HG03108 (cell line): ENCODE measurements around the gene PPP1R7.

ENCODE experiments used
- ATAC-seq: cut with Tn5 transposase; IDR thresholded peaks from one replicate; pipeline ENCODE4 v1.9.1; 2021; ENCODE audit warnings: moderate library complexity; ENCODE audit not compliant: unreplicated experiment

Gene PPP1R7

DNA sequence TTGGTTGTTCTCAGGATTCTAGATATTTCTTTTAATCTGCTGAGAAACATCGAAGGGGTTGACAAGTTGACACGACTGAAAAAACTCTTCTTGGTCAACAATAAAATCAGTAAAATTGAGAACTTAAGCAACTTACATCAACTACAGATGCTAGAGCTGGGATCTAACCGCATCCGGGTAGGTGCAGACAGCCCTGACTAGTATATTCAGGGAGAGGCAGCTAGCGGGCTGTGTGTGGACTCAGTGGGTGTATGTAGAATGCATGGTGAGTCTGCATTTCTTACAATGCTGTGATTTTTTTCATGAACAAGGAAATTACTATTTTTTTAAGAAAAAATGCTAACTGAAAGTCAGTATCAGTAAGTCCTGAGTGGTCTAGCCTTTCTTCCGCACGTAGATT lies 10.1 kb downstream of the PPP1R7 start:
- ATAC-seq: no peak

DNA sequence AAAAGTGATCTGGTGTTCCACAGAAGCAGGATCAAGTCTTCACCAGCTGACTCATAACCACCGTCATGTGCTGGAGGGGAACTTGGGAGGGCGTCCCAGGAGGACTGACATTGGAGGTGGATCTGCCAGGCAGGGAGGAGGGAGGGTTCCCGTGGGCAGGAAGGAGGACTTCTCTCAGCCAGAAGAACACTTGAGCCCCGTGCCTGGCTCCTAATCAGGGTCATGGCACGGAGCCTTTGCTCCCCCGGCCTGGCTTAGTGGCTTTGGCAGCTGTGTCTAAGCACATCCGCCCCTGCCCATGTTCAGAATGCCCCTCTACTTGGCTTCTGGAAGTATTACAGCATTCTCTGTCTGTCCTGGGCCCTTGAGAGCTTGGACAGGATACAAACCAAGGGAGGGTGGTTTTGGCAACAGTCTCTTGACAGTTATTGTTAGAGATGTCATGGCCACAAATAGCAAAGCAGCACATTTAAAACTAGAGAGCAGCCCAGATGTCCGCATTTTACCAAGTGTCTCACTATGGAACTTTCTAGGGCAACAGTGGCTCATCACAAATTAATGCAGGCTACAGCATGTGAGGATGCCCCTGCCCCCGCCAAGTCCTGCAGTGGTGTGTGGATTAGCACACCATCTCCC lies 11.5 kb downstream of the PPP1R7 start:
- no peak for ATAC-seq

DNA sequence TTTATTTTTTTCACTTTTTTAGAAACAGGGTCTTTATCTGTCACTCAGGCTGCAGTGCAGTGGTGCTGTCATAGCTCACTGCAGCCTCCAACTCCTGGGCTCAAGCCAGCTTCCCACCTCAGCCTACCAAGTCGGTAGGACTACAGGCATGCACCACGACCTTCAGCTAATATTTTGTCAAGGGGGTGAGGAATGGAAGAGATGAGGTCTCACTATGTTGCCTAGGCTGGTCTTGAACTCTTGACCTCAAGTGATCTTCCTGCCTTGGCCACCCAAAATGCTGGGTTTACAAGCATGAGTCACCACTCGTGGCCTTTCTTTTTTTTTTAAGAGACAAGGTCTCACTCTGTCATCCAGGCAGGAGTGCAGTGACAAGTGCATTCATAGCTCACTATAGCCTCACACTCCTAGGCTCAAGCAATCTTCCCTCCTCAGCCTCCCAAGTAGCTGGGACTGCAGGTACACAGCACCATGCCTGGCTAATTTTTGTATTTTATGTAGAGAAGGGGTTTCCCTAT lies 13.4 kb downstream of the PPP1R7 start:
- ATAC-seq: no peak

DNA sequence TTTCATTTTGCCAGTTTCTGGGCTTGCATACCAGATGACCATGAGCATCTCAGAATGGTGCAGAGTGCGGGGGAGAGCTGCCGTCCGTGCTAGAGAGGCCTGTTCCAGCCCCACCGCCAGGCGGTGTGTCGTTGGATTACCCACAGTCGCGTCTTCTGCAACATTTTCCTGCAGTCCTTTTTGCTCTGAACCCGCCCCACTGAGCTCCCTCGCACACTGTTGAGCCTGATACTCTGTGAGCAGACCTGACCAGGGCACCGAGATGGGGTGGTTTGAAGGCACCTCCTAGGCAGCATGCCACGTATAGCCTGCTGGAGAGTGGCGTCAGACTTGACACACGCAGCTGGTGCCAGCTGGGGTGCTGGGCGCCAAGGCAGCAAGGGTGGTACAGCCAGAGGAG lies 18.1 kb downstream of the PPP1R7 start:
- no peak for ATAC-seq

DNA sequence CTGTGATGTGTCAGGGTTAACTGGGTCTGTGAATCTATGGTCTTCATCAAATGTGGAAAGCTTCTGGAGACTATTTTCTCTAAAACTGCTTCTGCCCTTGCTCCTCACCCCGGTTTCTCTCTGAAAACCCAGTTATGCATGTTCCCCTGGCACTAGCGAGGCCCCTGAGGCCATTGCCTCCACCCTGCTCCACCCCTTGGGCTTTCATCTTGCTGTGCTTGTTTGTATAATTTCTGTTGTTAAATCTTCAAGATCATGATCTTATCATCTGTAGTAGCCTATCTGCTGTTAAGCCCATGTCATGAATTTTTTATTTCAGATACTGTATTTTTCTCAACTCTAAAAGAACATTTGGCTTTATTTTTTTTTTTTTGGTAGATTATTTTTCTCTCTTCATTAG lies 23.3 kb downstream of the PPP1R7 start:
- ATAC-seq: no peak

DNA sequence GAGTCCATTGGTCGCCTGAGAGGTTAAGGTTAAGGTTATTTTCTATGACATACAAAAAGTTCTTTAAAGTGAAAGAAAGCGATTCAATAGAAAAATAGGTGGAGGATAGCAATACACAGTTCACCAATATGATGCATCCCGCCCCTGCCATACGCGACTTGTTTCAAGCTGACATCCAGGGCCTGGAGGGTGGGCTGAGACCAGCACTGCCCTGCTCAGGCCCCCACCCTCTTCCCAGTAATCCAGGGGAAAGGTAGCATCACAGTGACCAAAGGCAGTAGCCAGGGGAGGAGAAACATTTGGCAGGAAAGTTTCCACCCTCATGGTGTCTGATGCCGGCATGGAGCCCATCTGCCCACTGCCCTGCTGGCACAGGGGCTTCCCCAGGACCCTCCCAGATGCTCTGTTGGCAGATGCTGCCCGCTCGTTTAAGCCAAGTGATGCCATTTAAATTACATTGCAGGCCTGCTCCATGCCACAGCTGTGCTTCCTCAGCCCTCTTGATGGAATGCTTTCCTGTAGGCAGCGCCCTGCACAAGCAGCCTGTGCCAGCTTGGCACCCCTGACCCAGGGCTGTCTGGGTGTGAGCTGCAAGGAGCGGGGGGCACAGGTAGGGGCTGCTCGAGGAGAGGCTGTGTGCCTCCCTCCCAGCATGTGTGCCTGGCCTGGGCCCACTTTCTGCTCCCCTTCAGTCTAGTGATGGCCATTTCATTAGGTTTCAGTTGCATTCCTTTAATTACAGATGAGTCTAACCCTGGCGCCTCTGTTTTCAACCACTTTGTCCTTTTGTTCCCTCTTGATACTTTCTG lies 27.5 kb downstream of the PPP1R7 start:
- no peak for ATAC-seq

DNA sequence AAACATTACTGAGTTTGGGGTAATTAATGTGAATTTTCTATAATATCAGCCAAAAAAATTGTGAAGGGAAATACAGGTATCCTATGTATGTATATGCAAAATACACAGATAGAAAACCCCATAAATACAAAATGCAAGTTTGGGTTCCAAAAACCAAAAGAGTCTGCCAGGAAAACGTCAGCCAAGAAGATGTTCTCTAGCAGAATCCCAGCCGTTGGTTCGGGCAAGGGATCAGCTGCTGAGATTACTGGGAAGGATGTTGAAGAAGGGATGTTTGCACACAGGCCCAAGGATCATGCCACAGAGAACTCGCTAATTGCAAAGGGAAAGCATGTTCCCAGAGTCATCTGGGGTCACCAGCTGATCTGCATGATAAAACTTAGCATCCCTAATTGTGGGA lies 28.7 kb downstream of the PPP1R7 start:
- no peak for ATAC-seq

DNA sequence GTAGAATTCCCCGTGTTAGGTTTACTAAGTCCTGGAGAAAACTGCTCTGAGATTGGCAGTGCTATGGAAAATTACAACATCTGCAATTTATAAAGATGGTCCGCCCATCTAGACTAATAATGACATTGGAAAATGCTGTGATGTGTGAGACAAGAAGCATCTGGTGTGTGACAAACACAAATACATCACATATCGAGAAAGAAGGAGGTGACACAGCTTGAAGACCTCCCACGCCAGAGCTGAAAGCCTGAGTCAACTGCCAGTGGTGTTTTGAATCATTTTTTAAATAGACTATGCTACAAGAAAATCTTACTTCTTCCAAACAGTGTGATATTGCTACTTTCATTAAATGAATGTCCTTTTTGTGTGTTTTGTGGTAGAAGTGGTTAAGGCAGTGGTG lies 29.6 kb downstream of the PPP1R7 start:
- no peak for ATAC-seq

DNA sequence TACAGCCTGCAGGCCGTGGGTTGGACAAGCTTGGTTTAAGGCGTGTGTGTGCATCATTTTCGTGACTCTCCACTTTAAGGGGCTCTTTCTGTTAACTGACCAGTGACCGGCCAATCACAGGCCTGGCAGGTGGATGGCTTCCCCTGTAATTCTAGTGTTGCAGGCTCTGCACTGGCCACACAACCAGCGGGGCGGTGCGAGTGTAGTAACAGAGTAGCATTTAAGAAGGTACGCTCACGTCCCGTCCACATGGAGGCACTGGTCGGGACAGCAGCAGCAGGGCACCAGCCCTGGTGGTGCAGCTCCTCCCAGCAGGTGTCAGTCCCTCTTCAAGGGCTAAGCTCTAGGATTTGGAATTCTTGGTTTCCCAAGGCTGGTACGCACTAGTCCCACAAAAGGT lies 30.2 kb downstream of the PPP1R7 start:
- no peak for ATAC-seq

DNA sequence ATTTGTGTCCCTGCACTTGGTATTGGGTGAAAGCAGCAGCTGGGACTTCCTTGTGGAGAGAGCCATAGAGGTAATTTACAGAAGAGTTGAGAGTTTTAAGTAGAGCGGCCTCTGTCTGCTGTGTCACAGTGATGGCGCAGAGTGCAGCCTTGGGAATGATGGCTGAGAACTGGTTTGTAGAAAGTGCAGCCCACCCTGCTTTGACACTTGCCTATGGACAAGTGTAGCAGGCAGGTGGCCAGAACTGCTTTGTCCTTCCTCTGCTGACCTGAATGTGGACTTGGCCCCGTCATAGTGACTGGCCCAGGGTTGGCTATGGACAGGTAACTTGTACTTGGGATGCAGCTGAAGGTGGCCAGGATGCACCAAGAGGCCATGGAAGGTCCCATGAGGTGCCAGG lies 31.9 kb downstream of the PPP1R7 start:
- no peak for ATAC-seq

DNA sequence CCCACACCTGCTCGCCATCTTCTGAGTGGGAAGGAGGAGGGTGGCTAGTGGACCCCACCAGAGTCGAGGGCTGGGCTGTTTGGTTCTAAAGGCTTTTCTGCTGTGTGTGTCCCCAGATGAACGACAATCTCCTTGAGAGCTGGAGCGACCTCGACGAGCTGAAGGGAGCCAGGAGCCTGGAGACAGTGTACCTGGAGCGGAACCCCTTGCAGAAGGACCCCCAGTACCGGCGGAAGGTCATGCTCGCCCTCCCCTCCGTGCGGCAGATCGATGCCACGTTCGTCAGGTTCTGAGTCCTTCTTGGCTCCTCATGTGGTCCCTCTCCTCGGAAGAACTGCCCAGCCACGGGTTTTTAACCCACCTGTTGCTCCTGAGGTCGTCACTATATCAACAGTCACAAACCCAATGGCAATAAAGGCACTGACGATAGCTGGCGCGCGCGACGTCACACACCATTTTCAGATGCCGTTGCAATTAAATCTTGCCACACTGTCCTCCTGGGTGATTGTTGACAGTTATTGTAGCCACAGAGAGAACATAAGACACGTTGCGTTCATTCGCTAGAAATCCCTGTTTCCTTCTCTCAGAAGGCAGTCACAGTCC lies 32.4 kb downstream of the PPP1R7 start:
- ATAC-seq: no peak

DNA sequence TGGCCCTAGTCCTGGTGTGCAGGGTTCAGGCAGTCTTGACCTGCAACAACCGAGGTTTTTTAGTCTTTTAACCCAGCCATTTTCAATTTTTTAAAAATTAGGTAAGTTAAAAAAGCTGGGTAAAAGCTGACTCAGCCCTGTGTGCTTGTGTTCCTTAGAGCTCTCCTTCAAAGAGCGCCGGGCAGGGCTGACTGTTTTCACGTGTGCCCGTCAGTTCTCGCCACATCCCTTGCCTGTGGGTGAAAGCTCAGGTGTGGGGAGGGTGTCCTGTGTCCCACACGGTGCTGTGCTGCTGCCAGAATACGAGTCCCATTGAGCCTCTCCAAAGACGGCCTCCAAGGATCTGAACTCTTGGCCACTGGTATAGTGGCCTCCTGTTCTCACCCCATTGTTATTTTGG lies 33.0 kb downstream of the PPP1R7 start:
- ATAC-seq: no peak

DNA sequence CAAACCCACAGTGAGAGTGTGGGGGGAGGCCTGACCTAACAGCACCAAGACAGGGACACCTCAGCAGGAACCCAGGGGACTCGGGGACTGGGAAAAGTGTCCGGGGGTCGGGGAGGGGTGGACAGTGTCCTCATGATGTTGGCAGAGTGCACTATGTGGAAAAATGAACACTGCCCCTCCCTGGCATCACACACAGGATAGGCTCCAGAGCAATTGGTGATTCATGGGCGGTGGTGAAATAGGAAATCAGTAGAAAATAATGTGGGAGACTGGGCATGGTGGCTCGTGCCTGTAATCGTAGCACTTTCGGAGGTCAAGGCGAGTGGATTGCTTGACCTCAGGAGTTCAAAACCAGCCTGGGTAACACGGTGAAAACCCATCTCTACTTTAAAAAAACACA lies 34.6 kb downstream of the PPP1R7 start:
- ATAC-seq: no peak

DNA sequence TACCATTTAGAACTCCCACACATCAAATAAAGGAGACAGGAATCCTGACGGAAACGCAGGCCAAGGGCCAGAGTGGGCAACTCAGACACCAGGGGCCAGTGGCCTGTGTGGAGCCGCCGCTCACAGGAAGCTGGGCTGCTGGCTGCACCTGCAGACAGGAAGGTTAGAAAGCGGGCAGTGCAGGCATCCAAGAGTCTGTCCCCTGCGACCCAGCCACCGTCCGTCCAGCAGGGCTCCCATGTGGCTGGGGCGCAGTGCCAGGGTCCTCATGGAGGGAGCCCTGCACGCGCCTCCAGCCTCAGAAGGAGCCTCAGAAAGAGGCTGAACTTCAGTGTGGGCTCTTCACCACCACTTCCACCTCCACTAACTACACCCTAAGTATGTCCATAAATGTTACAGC lies 35.7 kb downstream of the PPP1R7 start:
- no peak for ATAC-seq

DNA sequence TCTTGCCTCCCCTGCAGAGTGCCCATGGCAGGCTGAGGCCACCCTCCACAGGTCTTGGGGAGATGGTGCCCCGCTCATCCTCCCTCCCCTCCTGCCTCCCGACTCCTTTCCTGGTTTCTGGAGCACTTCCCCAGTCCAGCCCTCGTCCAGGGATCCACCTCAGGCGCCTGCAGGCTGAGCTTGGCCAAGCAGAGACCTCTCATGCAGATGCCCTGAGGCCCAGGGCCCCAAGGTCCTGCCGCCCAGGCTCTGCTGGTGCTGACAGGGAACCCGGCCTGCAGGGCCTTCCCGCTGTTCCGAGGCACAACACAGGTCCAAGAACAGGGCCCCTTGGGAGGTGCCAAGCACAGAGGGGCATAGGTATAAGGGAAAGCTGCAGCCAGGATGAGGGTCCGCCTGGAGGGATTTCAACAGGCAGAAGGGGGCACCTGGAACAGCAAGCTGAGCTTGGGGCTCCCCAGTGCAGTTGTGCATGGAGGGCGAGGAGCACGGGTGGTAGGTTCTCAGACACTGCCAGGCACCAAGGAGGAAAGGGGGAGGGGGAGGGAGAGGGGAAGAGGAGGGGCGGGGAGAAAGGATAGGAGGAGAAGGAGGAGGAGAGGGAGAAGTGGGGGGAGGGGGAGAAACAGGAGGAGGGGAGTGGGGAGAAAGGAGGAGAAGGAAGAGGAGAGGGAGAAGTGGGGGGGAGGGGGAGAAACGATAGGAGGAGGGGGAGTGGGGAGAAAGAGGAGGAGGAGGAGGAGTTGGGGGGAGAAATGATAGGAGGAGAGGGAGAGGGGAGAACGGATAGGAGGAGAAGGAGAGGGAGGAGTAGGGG lies 37.0 kb downstream of the PPP1R7 start:
- ATAC-seq: no peak

DNA sequence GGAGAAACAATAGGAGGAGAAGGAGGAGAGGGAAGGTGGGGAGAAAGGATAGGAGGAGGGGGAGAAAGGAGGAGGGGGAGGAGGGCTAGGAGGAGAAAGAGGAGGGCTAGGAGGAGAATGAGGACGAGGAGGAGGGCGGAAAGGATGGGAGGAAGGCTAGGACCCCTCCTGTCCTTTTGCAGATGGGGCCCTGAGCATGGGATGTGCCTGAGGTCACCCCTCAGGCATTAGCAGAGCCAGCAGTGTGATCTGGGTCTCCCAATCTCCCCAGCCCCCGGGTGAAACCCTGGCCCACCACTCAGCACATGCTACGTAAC lies 37.6 kb downstream of the PPP1R7 start:
- no peak for ATAC-seq

DNA sequence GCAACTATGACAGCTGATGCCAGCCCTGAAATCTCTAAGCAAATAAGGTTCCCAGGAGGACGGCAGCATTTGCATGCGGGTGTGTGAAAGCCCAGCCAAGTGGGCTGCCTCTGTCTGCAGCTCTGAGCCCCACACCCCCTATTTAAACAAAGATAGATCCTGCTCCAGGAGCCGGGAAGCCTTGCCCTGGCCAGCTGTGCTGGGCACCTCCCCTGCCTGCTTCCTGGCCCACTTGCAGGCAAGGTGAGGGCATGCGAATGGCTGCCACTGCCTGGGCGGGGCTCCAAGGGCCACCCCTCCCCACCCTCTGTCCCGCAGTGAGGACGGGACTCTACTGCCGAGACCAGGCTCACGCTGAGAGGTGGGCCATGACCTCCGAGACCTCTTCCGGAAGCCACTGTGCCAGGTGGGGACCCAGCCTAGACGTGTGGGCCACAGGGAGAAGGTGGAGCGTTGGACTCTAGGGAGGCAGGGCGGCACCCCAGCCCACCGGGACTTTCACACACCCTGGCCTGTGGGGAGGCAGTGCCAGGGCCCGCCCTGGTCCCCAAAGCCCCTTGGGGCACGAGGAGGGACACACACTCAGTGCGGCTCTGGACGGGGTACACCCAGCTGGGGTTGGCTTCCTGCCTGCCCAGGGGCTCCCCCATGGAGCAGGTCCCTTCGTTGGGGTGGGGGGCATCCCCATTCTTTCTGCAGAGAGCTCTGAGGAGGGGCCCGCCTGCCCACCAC lies 38.3 kb downstream of the PPP1R7 start, which contains the start of gene ANO7:
Gene ANO7, plus strand, starts transcription at position 317 of the 732 bp plus-strand sequence. CDS start 1,387 bp downstream, outside the sequence.
- ATAC-seq: no peak

DNA sequence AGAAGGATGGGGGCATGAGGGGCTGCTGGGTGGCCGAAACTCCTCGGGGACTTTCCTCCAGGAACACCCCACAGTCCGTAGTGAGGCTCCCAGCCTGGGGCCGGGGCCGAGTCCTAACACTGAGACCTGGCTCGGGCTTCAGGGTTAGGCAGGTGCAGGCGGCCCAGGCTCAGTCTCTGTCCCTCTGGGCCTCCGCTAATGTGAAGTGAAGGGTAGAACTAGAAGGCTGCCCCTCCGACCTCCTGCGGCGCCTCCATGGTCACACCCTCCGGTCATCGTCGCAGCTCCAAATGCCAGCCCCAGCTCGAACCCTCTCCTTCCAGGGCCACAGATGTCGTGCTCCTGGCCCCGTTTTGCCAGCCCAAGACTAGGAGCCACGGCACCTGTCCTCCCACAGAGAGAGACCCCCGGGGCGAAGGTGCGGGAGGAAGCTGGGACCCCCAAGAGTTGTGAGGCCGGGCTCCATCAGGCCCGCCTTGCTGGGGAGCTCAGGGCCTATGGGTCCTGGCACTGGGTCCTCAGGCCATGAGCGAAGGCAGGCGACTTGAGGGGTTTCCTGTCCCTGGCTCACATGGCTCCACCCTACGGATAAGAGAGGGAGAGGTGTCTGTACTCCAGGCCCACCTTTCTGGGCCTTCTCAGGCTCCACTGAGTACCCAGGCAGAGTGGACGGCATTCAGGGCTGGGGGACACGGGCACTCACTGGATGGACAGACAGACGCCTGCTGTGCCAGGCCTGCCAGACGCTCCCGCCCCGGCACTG lies 39.0 kb downstream of the PPP1R7 start:
- no peak for ATAC-seq

DNA sequence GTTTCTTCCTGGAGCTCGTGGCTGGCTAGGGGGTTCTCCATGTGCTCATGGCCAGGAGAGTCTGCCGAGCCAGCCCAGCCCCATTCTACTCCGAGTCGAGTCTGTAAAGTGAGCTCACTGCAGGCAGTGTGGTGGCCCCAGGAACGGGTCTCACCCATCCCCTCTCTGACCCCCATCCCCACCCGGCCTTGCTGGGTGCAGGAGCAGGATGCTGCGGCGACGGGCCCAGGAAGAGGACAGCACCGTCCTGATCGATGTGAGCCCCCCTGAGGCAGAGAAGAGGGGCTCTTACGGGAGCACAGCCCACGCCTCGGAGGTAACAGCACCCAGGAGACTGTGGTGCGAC lies 39.6 kb downstream of the PPP1R7 start:
- ATAC-seq: no peak
